Neural progenitor cell (in vitro differentiated cells): Measurements from ENCODE around the gene TRAF3. TPM values are rescaled to one million over a fixed set of nuclear protein-coding genes. Genes with fewer than 3 reads are reported as not detected.

Experiments used
- DNase-seq: peaks from one replicate; pipeline ENCODE4 v3.0.0-alpha.2; 2016; ENCODE audit warnings: low spot score
- H2AFZ ChIP-seq: fragments of 200-600 bp; sonication (generic); replicated peaks from 2 replicates; pipeline ENCODE4 v1.6.1; 2016; ENCODE audit warnings: antibody characterized with exemption
- H3F3A ChIP-seq: fragments of 200-600 bp; sonication (generic); 2 replicates; pipeline ENCODE4 v1.6.1; 2016; ENCODE audit warnings: antibody characterized with exemption, low read depth
- H3K27ac ChIP-seq: fragments of 200-600 bp; sonication (generic); 2 replicates; pipeline ENCODE4 v1.5.1; 2016; ENCODE audit warnings: mild to moderate bottlenecking
- H3K27me3 ChIP-seq: fragments of 200-600 bp; sonication (generic); 2 replicates; pipeline ENCODE4 v1.6.1; 2016; ENCODE audit warnings: mild to moderate bottlenecking, moderate library complexity
- H3K36me3 ChIP-seq: fragments of 200-600 bp; sonication (generic); 2 replicates; pipeline ENCODE4 v1.5.1; 2016
- H3K4me1 ChIP-seq: fragments of 200-600 bp; sonication (generic); 2 replicates; pipeline ENCODE4 v1.6.1; 2016; ENCODE audit warnings: mixed run types
- H3K4me2 ChIP-seq: fragments of 200-600 bp; sonication (generic); 2 replicates; pipeline ENCODE4 v1.6.1; 2016
- H3K4me3 ChIP-seq: fragments of 200-600 bp; sonication (generic); 2 replicates; pipeline ENCODE4 v1.5.1; 2016
- H3K79me2 ChIP-seq: fragments of 200-600 bp; sonication (generic); 2 replicates; pipeline ENCODE4 v1.6.1; 2016; ENCODE audit warnings: low read depth
- H3K9ac ChIP-seq: fragments of 200-600 bp; sonication (generic); 2 replicates; pipeline ENCODE4 v1.6.1; 2016
- H3K9me3 ChIP-seq: fragments of 200-600 bp; sonication (generic); 2 replicates; pipeline ENCODE4 v1.5.1; 2016; ENCODE audit warnings: low read depth
- H4K20me1 ChIP-seq: fragments of 200-600 bp; sonication (generic); 2 replicates; pipeline ENCODE4 v1.6.1; 2016; ENCODE audit warnings: low read depth
- H3K27ac Mint-ChIP-seq: 3 replicates; pipeline ENCODE4 v1.8.0; 2021; ENCODE audit warnings: mixed read lengths
- H3K27me3 Mint-ChIP-seq: 2 replicates; pipeline ENCODE4 v1.8.0; 2022; ENCODE audit warnings: low read depth, mild to moderate bottlenecking, inconsistent platforms, moderate library complexity, mixed read lengths; ENCODE audit not compliant: insufficient read depth
- H3K36me3 Mint-ChIP-seq: 3 replicates; pipeline ENCODE4 v1.8.0; 2021; ENCODE audit warnings: mixed read lengths
- H3K4me1 Mint-ChIP-seq: 3 replicates; pipeline ENCODE4 v1.8.0; 2021; ENCODE audit warnings: mixed read lengths
- H3K4me3 Mint-ChIP-seq: 3 replicates; pipeline ENCODE4 v1.8.0; 2021; ENCODE audit warnings: mild to moderate bottlenecking, moderate library complexity, mixed read lengths
- H3K9me3 Mint-ChIP-seq: 3 replicates; pipeline ENCODE4 v1.8.0; 2020; ENCODE audit warnings: mixed read lengths
- CTCF ChIP-seq: fragments of 200-600 bp; sonication (generic); IDR thresholded peaks from 2 replicates; pipeline ENCODE4 v1.5.1; 2017; ENCODE audit warnings: antibody characterized with exemption, mild to moderate bottlenecking
- EZH2 ChIP-seq: fragments of 200-600 bp; sonication (generic); IDR thresholded peaks from 2 replicates; pipeline ENCODE4 v1.6.1; 2017; ENCODE audit warnings: antibody characterized with exemption, mild to moderate bottlenecking, moderate library complexity
- EZH2phosphoT487 ChIP-seq: fragments of 200-600 bp; sonication (generic); IDR thresholded peaks from 2 replicates; pipeline ENCODE4 v1.6.1; 2017; ENCODE audit warnings: antibody characterized with exemption
- total RNA-seq: library from RNA; depleted of rRNA; stranded (reverse); fragments of >200 nt; gene quantifications from 2 replicates; pipeline ENCODE4 v1.2.3, GENCODE V29; 2015; ENCODE audit warnings: low replicate concordance

Gene TRAF3
- total RNA-seq, 1 donor from 2014 or later, result 18.1 TPM

GRCh38 chr14:102829016-102829548 lies 51.8 kb downstream of the TRAF3 start:
- H2AFZ ChIP-seq, result no peak overlapping the region
- H3K9me3 Mint-ChIP-seq, result no peaks in the 10 kb centered on the region
- peak overlapping the region; percentile 55 for H3K27ac Mint-ChIP-seq
- H3K27me3 Mint-ChIP-seq, result peaks cover 3% of the 10 kb centered on the region
- peaks cover 3% of the 10 kb centered on the region for H3K79me2 ChIP-seq
- H3K9me3 ChIP-seq, result no peaks in the 10 kb centered on the region
- no peaks in the 10 kb centered on the region for H3K27me3 ChIP-seq
- H3K4me1 Mint-ChIP-seq, result peaks cover 60% of the 10 kb centered on the region
- peaks cover 7% of the 10 kb centered on the region for H3K4me1 ChIP-seq
- no peak overlapping the region for H3K27ac ChIP-seq
- peaks cover 12% of the 10 kb centered on the region for H3K36me3 Mint-ChIP-seq
- no peak overlapping the region for H3K9ac ChIP-seq
- no peaks in the 10 kb centered on the region for H3F3A ChIP-seq
- no peak for DNase-seq
- no peak overlapping the region for H3K4me3 Mint-ChIP-seq
- peaks cover 18% of the 10 kb centered on the region for H4K20me1 ChIP-seq
- H3K4me3 ChIP-seq, result no peak overlapping the region
- H3K4me2 ChIP-seq, result no peak overlapping the region
- TF ChIP-seq CTCF (no peak), EZH2phosphoT487 (no peak), EZH2 (no peak)
- no peaks in the 10 kb centered on the region for H3K36me3 ChIP-seq

GRCh38 chr14:102830474-102831045 lies 53.3 kb downstream of the TRAF3 start:
- no peak overlapping the region for H3K9ac ChIP-seq
- H3K9me3 ChIP-seq, result no peaks in the 10 kb centered on the region
- peaks cover 7% of the 10 kb centered on the region for H3K4me1 ChIP-seq
- H3K4me3 ChIP-seq, result no peak overlapping the region
- H3K27ac ChIP-seq, result no peak overlapping the region
- H4K20me1 ChIP-seq, result peaks cover 14% of the 10 kb centered on the region
- Mint-ChIP-seq H3K27ac (peak overlapping the region; percentile 90), H3K27me3 (peaks cover 3% of the 10 kb centered on the region), H3K36me3 (peaks cover 15% of the 10 kb centered on the region), H3K4me1 (peaks cover 47% of the 10 kb centered on the region), H3K4me3 (no peak overlapping the region), H3K9me3 (no peaks in the 10 kb centered on the region)
- no peak overlapping the region for H3K4me2 ChIP-seq
- TF ChIP-seq CTCF (no peak), EZH2phosphoT487 (no peak), EZH2 (no peak)
- H3K27me3 ChIP-seq, result no peaks in the 10 kb centered on the region
- H3F3A ChIP-seq, result no peaks in the 10 kb centered on the region
- no peaks in the 10 kb centered on the region for H3K79me2 ChIP-seq
- H3K36me3 ChIP-seq, result no peaks in the 10 kb centered on the region
- DNase-seq, result no peak
- H2AFZ ChIP-seq, result no peak overlapping the region

GRCh38 chr14:102831163-102831804 lies 54.0 kb downstream of the TRAF3 start:
- H3K27ac ChIP-seq, result no peak overlapping the region
- Mint-ChIP-seq H3K36me3 (peaks cover 12% of the 10 kb centered on the region), H3K4me1 (peaks cover 39% of the 10 kb centered on the region), H3K9me3 (no peaks in the 10 kb centered on the region), H3K27ac (no peak overlapping the region), H3K27me3 (peaks cover 3% of the 10 kb centered on the region), H3K4me3 (no peak overlapping the region)
- no peak for DNase-seq
- no peak overlapping the region for H3K4me3 ChIP-seq
- no peaks in the 10 kb centered on the region for H3K27me3 ChIP-seq
- peaks cover 7% of the 10 kb centered on the region for H3K4me1 ChIP-seq
- H3K9ac ChIP-seq, result no peak overlapping the region
- no peak for TF ChIP-seq CTCF
- TF ChIP-seq EZH2, result no peak
- no peak for TF ChIP-seq EZH2phosphoT487
- H2AFZ ChIP-seq, result no peak overlapping the region
- H4K20me1 ChIP-seq, result peaks cover 14% of the 10 kb centered on the region
- H3K9me3 ChIP-seq, result no peaks in the 10 kb centered on the region
- H3K79me2 ChIP-seq, result no peaks in the 10 kb centered on the region
- H3F3A ChIP-seq, result no peaks in the 10 kb centered on the region
- no peak overlapping the region for H3K4me2 ChIP-seq
- no peaks in the 10 kb centered on the region for H3K36me3 ChIP-seq
